RWPE2 (cell line): ENCODE data around the gene UBXN2A.

Experiments used
- ATAC-seq: fragments of 200-7000 bp; cut with Tn5 transposase; 3 replicates; pipeline ENCODE4 v1.9.1; 2021; ENCODE audit warnings: low read depth
- DNase-seq: peaks from one replicate; pipeline ENCODE4 v3.0.0-alpha.2; 2020; ENCODE audit warnings: low spot score
- H3K27ac ChIP-seq: fragments of 450-650 bp; 2 replicates; pipeline ENCODE4 v1.5.1; 2017; ENCODE audit warnings: mild to moderate bottlenecking; ENCODE audit not compliant: poor library complexity, severe bottlenecking
- H3K27me3 ChIP-seq: fragments of 250-450 bp; sonication (Bioruptor Pico); 2 replicates; pipeline ENCODE4 v1.5.1; 2021; ENCODE audit warnings: mild to moderate bottlenecking, moderate library complexity; ENCODE audit not compliant: insufficient read depth, poor library complexity, severe bottlenecking
- H3K36me3 ChIP-seq: fragments of 250-450 bp; sonication (Bioruptor Pico); 2 replicates; pipeline ENCODE4 v1.5.1; 2020; ENCODE audit warnings: low read depth, mild to moderate bottlenecking, moderate library complexity
- H3K4me1 ChIP-seq: fragments of 250-450 bp; sonication (Bioruptor Pico); 2 replicates; pipeline ENCODE4 v1.5.1; 2021; ENCODE audit warnings: mild to moderate bottlenecking, moderate library complexity; ENCODE audit not compliant: insufficient read depth, poor library complexity, severe bottlenecking
- H3K4me3 ChIP-seq: fragments of 250-450 bp; sonication (Bioruptor Pico); 2 replicates; pipeline ENCODE4 v1.5.1; 2021; ENCODE audit warnings: mild to moderate bottlenecking, moderate library complexity; ENCODE audit not compliant: severe bottlenecking
- H3K9me3 ChIP-seq: fragments of 250-450 bp; sonication (Bioruptor Pico); 2 replicates; pipeline ENCODE4 v1.5.1; 2021; ENCODE audit warnings: mild to moderate bottlenecking, moderate library complexity; ENCODE audit not compliant: severe bottlenecking
- CTCF ChIP-seq: fragments of 450-650 bp; IDR thresholded peaks from one replicate; pipeline ENCODE4 v1.5.1; 2017; ENCODE audit warnings: mild to moderate bottlenecking, moderate library complexity; ENCODE audit not compliant: poor library complexity, severe bottlenecking

Gene UBXN2A

GRCh38 chr2:23915327-23915726 is 24.9 kb upstream of the UBXN2A start:
- no peak for DNase-seq
- Histone ChIP-seq H3K9me3 (no peaks in the 10 kb centered on the region), H3K36me3 (no peaks in the 10 kb centered on the region), H3K4me1 (no peaks in the 10 kb centered on the region), H3K27ac (no peak overlapping the region), H3K27me3 (no peaks in the 10 kb centered on the region), H3K4me3 (no peak overlapping the region)
- ATAC-seq: no peak
- no peak for TF ChIP-seq CTCF

- Histone ChIP-seq H3K4me3 (no peak overlapping the region), H3K4me1 (no peaks in the 10 kb centered on the region), H3K36me3 (no peaks in the 10 kb centered on the region), H3K27ac (no peak overlapping the region), H3K9me3 (no peaks in the 10 kb centered on the region), H3K27me3 (no peaks in the 10 kb centered on the region)
- DNase-seq (no peak), ATAC-seq (no peak)
- TF ChIP-seq CTCF: no peak
These were observed 23.4 kb upstream of the UBXN2A start for GRCh38 chr2:23916727-23917405.

- Histone ChIP-seq H3K9me3 (no peaks in the 10 kb centered on the region), H3K36me3 (no peaks in the 10 kb centered on the region), H3K27me3 (no peaks in the 10 kb centered on the region), H3K4me1 (no peaks in the 10 kb centered on the region), H3K27ac (no peak overlapping the region), H3K4me3 (no peak overlapping the region)
- TF ChIP-seq CTCF: no peak
- ATAC-seq (no peak), DNase-seq (no peak)
These were observed 21.3 kb upstream of the UBXN2A start for GRCh38 chr2:23918837-23919489.

DNA sequence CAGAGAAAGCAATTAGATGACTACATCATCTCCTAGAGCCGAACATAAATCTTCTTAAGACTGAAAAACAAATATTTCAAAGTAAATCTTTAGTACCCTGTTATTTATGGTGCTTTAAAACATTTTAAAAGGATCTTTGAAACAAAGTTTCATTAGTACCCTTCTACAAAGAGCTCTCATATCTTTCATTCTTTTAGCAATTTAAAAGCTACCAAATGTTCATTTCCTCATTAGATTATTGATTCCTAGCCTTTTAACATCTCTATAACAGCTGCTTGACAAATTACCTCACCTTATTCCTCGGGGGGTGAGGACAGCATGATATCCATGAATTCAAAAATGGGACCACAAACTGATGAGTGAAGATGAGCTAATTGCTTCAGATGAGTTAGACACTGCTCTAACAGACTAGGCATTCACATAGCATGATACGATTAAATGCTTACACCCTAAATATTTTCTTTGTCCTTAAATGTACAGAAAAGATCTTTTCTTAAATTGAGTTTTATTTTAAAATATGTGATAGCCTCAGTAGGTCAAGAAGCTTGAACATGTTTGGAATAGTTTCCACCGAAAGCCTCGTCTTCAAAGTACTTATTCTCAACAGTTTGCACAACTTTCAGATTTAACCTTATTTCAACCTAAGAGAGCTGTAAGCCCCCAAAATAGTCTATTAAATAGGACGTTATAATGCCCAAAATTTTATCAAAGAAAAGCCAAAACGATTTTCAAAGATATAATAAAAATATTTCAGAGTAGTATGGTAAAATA is 15.5 kb upstream of the UBXN2A start:
- Histone ChIP-seq H3K27me3 (no peaks in the 10 kb centered on the region), H3K27ac (peak overlapping the region; percentile 73), H3K4me1 (peaks cover 7% of the 10 kb centered on the region), H3K9me3 (no peaks in the 10 kb centered on the region), H3K4me3 (peak overlapping the region; percentile 80), H3K36me3 (no peaks in the 10 kb centered on the region)
- no peak for TF ChIP-seq CTCF
- ATAC-seq (no peak), DNase-seq (no peak)
